Large intestine (tissue), 3 donors: ENCODE data around the gene ICA1. TPM values are rescaled to one million over a fixed set of nuclear protein-coding genes. Genes with fewer than 3 reads are reported as not detected.
A peak's percentile ranks its signal among the peaks of the same experiment; 100 is the strongest.
"Not testable (repeated sequence)": the region's sequence is repeated elsewhere in the genome, so short reads cannot be mapped to it uniquely, and the experiment has no call there.

ENCODE experiments used
- DNase-seq, 2 donors: peaks; one replicate each; pipeline versions ENCODE4 v3.0.0 to v3.0.0-alpha.2; 2013
- H3K27ac ChIP-seq: one replicate; pipeline ENCODE4 v1.5.1; 2013; ENCODE audit warnings: low read length
- H3K27me3 ChIP-seq: 2 replicates; pipeline ENCODE4 v1.6.1; 2013; ENCODE audit warnings: low read length; ENCODE audit not compliant: control insufficient read depth, insufficient read depth
- H3K36me3 ChIP-seq: 2 replicates; pipeline ENCODE4 v1.6.1; 2013; ENCODE audit warnings: low read length; ENCODE audit not compliant: control insufficient read depth, insufficient read depth
- H3K4me1 ChIP-seq: one replicate; pipeline ENCODE4 v1.6.1; 2013; ENCODE audit warnings: low read length; ENCODE audit not compliant: control insufficient read depth, insufficient read depth
- H3K4me3 ChIP-seq: one replicate; pipeline ENCODE4 v1.5.1; 2013; ENCODE audit warnings: low read length
- H3K9me3 ChIP-seq: one replicate; pipeline ENCODE4 v1.6.1; 2013; ENCODE audit warnings: mild to moderate bottlenecking, low read depth, low read length, moderate library complexity; ENCODE audit not compliant: control insufficient read depth
- WGBS: methylation state at CpG from one replicate; pipeline ENCODE4 v1.1.5; 2013; ENCODE audit warnings: low lambda C conversion rate; ENCODE audit not compliant: insufficient coverage; 5-methylcytosine and 5-hydroxymethylcytosine counted together
- polyA plus RNA-seq: library from polyadenylated mRNA; unstranded; fragments of 120-200 nt; gene quantifications from one replicate; pipeline ENCODE4 v1.2.1, GENCODE V29; 2013

ICA1 gene
- polyA plus RNA-seq, 1 donor, result 51.6 TPM

DNA sequence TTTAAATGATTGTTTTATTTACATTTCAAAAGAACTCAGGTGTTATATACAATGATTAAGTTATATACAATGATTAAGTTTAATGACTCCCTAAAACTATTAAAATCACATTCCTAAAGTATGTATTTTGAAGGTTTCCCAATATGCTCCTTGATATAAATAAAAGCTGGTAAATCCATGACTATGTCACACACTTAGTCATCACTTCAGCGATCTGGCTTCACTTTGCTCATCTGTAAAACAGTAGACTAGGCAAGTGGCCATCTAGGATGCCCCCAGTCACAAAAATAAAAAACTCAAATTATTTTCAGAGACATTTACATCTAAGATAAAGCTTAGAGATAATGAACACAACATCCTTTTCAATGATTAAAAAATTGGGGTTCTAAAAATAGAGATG, 10.8 kb downstream of the ICA1 start:
- no peak for DNase-seq
- WGBS, result no CpG with 5 or more reads among the region's 1 CpG
- no peaks in the 10 kb centered on the region for H3K4me1 ChIP-seq
- H3K36me3 ChIP-seq, result peaks cover 2% of the 10 kb centered on the region
- H3K27me3 ChIP-seq, result no peaks in the 10 kb centered on the region
- H3K27ac ChIP-seq, result no peak overlapping the region
- no peaks in the 10 kb centered on the region for H3K9me3 ChIP-seq
- no peak overlapping the region for H3K4me3 ChIP-seq

DNA sequence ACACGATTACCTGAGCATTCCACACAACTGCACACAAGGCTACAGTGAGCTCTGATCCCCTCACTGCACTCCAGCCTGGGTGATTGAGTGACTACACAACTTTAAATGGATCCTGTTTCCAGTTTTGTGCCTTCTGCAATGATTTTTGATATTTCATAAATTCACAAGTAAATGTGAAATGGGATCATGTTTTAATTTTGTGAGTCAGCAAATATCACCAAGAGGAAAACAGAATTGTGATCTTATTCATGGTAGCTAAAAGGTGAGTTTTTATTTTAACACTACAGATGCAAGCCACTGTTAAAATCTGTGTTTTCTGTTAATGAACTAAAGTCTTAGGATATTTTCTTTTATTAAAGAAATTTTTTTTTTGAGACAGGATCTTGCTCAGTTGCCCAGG, 11.4 kb downstream of the ICA1 start:
- Histone ChIP-seq H3K9me3 (no peaks in the 10 kb centered on the region), H3K36me3 (peaks cover 2% of the 10 kb centered on the region), H3K4me1 (no peaks in the 10 kb centered on the region), H3K4me3 (no peak overlapping the region), H3K27ac (no peak overlapping the region), H3K27me3 (no peaks in the 10 kb centered on the region)
- WGBS, result 88% methylated on average over 1 of the region's 1 CpG
- DNase-seq, result no peak

DNA sequence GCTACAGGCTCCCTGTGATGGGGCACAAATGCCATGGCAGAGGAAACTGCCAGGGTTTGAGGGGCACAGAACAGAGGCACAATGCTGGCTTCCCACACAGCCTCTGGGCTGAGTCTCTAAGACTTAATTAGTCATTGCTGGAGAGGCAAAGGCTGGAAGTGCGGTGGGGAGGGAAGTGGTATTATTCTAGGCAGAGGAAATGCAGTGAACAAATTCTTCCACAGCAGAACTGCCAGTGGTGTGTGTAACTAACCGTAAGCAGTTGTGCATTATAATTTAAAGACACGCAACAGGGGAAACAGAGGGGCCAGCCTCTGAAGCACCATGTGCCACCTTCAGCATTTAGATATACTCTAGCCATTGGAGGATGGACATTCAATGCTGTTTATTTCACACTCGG, 12.8 kb downstream of the ICA1 start:
- Histone ChIP-seq H3K27ac (no peak overlapping the region), H3K36me3 (peaks cover 2% of the 10 kb centered on the region), H3K4me1 (no peaks in the 10 kb centered on the region), H3K9me3 (peaks cover 4% of the 10 kb centered on the region), H3K4me3 (no peak overlapping the region), H3K27me3 (no peaks in the 10 kb centered on the region)
- 100% methylated on average over 1 of the region's 4 CpGs for WGBS
- DNase-seq, result no peak

DNA sequence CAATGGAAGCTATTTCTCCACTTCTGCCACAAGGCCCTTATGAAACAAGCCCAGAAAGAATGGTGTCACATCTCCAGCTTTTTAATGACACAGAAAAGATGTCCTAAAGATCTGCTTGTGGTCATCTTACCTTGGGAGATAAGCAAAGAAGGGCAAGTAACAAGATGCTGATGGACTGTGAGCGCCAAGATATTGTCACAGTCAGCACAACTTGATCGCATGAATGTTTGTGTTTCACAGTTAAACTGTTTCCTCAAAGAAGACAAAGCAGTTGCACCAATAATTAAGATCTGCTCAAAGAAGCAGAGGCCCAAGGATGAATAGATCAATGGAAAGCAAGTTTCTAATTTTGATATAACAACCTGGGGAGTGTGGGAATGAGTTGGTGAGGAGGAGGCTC, 15.9 kb downstream of the ICA1 start:
- H3K4me3 ChIP-seq, result no peak overlapping the region

DNA sequence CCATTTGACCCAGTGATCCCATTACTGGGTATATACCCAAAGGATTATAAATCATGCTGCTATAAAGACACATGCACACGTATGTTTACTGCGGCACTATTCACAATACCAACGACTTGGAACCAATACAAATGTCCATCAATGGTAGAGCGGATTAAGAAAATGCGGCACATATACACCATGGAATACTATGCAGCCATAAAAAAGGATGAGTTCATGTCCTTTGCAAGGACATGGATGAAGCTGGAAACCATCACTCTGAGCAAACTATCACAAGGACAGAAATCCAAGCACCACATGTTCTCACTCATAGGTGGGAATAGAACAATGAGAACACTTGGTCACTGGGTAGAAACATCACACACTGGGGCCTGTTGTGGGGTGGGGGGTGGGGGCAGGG, 16.9 kb downstream of the ICA1 start:
- no CpG with 5 or more reads among the region's 5 CpGs for WGBS
- H3K9me3 ChIP-seq, H3K4me1 ChIP-seq, H3K4me3 ChIP-seq, DNase-seq, H3K27ac ChIP-seq, H3K27me3 ChIP-seq, H3K36me3 ChIP-seq: not testable (repeated sequence)

More for the DNA sequence above, 15.9 kb downstream of the ICA1 start:
- Histone ChIP-seq H3K9me3 (peaks cover 4% of the 10 kb centered on the region), H3K27me3 (no peaks in the 10 kb centered on the region), H3K27ac (no peak overlapping the region), H3K4me1 (no peaks in the 10 kb centered on the region), H3K36me3 (peaks cover 2% of the 10 kb centered on the region)
- 86% methylated on average over 1 of the region's 2 CpGs for WGBS
- no peak for DNase-seq

DNA sequence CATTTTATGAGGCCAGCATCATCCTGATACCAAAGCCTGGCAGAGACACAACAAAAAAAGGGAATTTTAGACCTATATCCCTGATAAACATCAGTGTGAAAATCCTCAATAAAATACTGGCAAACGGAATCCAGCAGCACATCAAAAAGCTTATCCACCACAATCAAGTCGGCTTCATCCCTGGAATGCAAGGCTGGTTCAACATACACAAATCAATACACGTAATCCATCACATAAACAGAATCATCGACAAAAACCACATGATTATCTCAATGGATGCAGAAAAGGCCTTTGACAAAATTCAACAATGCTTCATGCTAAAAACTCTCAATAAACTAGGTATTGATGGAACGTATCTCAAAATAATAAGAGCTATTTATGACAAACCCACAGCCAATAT, 18.9 kb downstream of the ICA1 start:
- not testable (repeated sequence) for H3K27ac ChIP-seq, H3K9me3 ChIP-seq, H3K4me1 ChIP-seq, H3K4me3 ChIP-seq, H3K36me3 ChIP-seq, DNase-seq, H3K27me3 ChIP-seq
- no CpG with 5 or more reads among the region's 5 CpGs for WGBS

DNA sequence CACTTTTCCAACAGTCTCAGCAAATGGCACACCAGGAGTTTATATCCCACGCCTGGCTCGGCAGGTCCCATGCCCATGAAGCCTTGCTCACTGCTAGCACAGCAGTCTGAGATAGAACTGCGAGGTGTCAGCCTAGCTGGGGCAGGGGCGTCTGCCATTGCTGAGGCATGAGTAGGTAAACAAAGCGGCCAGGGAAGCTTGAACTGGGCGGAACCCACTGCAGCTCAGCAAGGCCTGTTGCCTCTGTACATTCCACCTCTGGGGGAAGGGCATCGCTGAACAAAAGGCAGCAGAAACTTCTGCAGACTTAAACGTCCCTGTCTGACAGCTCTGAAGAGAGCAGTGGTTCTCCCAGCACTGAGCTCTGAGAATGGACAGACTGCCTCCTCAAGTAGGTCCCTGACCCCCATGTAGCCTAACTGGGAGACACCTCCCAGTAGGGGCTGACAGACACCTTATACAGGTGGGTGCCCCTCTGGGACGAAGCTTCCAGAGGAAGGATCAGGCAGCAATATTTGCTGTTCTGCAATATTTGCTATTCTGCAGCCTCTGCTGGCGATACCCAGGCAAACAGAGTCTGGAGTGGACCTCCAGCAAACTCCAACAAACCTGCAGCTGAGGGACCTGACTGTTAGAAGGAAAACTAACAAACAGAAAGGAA, 22.1 kb downstream of the ICA1 start:
- not testable (repeated sequence) for H3K36me3 ChIP-seq, DNase-seq, H3K4me1 ChIP-seq, H3K27ac ChIP-seq, H3K27me3 ChIP-seq, H3K9me3 ChIP-seq, H3K4me3 ChIP-seq
- WGBS, result no CpG with 5 or more reads among the region's 10 CpGs

DNA sequence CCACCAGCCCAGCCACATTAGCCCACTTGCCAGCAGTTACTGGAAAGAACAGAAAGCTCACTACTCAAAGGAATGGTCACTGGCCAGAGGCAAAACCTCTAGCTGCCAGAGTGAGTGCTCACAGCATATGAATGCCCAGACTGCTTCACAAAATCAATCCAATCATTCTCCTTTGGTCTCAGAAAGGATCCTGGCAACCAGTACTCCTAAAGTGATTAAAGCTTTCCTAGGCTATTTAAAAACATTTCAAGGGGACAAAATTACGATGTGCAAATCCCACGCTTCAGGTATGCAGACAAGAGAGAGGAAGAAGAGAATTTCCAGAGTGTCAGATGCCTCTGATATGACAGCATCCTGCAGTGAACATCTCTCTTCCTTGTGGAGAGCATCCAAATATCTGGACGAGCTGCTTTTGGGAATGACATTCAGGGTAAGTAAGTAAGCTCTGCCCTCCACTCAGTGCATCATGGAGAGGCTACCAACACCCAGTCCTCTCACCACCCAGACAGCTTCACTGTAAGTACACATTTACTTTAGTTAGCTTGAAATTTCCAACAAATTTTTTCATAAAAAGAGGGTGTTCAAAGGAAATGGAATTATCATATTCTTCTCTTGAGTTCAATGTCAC, 25.1 kb downstream of the ICA1 start:
- no peak for DNase-seq
- no peaks in the 10 kb centered on the region for H3K4me1 ChIP-seq
- H3K36me3 ChIP-seq, result peaks cover 3% of the 10 kb centered on the region
- no CpG with 5 or more reads among the region's 3 CpGs for WGBS
- H3K27me3 ChIP-seq, result no peaks in the 10 kb centered on the region
- H3K27ac ChIP-seq, result no peak overlapping the region
- H3K4me3 ChIP-seq, result no peak overlapping the region
- H3K9me3 ChIP-seq, result no peaks in the 10 kb centered on the region

DNA sequence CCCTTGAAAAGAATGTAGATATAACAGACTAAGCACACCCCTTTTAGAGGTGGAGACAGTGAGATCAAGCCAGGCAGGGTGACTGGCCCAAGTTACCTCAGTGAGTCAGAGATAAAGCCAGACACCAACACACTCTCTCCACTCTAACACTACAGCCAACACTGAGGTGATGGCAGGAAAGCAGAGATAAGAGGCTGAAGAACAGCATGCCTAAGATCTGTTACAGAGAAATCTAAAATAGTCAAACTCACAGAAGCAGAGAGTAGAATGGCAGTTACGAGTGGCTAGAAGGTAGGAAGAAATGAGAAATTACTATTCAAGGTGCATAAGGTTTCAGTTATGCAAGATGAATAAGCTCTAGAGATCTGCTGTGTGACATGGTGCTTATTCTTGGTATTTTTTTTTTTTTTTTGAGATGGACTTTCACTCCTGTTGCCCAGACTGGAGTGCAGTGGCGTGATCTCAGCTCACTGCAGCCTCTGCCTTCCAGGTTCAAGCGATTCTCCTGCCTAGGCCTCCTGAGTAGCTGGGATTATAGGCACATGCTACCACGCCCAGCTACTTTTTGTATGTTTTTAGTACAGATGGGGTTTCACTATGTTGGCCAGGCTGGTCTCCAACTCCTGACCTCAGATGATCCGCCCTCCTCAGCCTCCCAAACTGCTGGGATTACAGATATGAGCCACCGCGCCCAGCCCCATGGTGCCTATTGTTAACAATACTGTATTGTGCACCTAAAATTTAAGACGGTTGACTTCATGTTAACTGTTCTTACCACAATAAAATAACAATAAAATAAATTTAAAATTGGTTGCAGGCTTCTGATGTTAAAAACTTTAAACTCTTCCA, 28.7 kb downstream of the ICA1 start:
- H3K36me3 ChIP-seq, result peaks cover 3% of the 10 kb centered on the region
- H3K27ac ChIP-seq, result no peak overlapping the region
- 80% methylated on average over 1 of the region's 8 CpGs for WGBS
- no peaks in the 10 kb centered on the region for H3K27me3 ChIP-seq
- H3K4me1 ChIP-seq, result no peaks in the 10 kb centered on the region
- no peaks in the 10 kb centered on the region for H3K9me3 ChIP-seq
- peak; percentile 27 to 54 for DNase-seq
- H3K4me3 ChIP-seq, result no peak overlapping the region

DNA sequence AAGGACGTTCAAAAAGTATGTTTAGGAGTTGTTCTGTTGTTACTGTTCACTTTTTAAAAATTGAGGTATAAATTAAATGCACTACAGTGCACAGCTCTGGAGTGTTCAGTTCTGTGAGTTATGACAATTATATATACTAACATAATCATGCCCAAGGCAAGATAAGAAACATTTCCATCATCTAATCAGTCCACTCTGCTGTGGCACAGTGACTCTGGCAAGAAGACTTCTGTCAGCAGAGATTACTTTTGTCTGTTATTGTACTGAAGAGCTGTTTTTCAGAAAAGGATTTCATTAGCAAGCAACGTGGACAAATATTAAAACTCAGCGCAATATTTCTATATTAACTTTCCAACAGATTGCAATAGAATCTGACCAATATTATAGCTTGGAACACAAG, 32.0 kb downstream of the ICA1 start:
- DNase-seq, result no peak
- no peaks in the 10 kb centered on the region for H3K4me1 ChIP-seq

More for the DNA sequence above, 32.0 kb downstream of the ICA1 start:
- H3K36me3 ChIP-seq, result peaks cover 8% of the 10 kb centered on the region
- H3K4me3 ChIP-seq, result no peak overlapping the region
- no peaks in the 10 kb centered on the region for H3K9me3 ChIP-seq
- WGBS, result 93% methylated on average over 2 of the region's 3 CpGs
- H3K27me3 ChIP-seq, result no peaks in the 10 kb centered on the region
- no peak overlapping the region for H3K27ac ChIP-seq
